ENCODE measurements around the gene NPNT. TPM values are rescaled to one million over a fixed set of nuclear protein-coding genes. Genes with fewer than 3 reads are reported as not detected.
A peak's percentile ranks its signal among the peaks of the same experiment; 100 is the strongest.

NPNT gene
- total RNA-seq, 1 donor from 2014 or later: not detected

DNA sequence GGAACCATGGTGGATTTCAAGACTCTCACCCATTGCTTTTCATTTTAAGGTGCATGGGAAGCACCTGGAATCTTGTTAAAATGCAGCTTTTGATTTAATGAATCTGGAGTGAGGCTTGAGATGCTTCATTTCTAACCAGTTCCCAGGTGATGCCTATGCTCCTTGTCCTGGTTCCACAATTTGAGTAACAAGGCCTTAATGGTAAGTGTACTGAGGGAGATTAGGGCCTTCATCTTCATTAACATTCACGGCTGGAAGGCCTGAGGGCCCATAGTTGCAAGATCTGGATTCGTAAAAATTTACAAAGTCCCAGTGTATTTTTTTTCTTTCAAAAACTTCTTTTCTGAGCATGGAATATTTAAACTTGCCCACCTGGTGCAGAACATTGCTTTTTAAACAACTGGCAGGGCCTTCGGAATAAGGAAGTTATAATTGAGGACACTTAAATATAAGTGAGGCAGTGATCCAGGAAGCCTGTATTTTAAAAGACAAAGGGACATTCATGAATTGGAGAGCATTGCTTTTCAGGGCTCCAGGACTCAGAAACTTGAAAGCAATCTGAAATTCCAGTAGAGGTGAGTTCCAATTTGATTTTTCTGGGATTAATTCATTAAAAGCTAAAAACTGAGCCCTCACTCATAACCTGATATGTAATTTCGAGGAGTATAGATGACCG is 77.8 kb downstream of the NPNT start:
- H3K27me3 Mint-ChIP-seq (ENCODE audit: unreplicated experiment): peaks cover 3% of the 10 kb centered on the region
- DNase-seq (ENCODE audit: low spot score): no peak
- no peaks in the 10 kb centered on the region for H3K36me3 Mint-ChIP-seq (ENCODE audit: low read depth, unreplicated experiment)
- TF ChIP-seq, protein P1, sequence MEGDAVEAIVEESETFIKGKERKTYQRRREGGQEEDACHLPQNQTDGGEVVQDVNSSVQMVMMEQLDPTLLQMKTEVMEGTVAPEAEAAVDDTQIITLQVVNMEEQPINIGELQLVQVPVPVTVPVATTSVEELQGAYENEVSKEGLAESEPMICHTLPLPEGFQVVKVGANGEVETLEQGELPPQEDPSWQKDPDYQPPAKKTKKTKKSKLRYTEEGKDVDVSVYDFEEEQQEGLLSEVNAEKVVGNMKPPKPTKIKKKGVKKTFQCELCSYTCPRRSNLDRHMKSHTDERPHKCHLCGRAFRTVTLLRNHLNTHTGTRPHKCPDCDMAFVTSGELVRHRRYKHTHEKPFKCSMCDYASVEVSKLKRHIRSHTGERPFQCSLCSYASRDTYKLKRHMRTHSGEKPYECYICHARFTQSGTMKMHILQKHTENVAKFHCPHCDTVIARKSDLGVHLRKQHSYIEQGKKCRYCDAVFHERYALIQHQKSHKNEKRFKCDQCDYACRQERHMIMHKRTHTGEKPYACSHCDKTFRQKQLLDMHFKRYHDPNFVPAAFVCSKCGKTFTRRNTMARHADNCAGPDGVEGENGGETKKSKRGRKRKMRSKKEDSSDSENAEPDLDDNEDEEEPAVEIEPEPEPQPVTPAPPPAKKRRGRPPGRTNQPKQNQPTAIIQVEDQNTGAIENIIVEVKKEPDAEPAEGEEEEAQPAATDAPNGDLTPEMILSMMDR (IDR thresholded peaks at IDR 0.05; ENCODE audit: unreplicated experiment): no peak
- no peaks in the 10 kb centered on the region for H3K9me3 Mint-ChIP-seq (ENCODE audit: unreplicated experiment)
- H3K4me3 Mint-ChIP-seq (ENCODE audit: unreplicated experiment): no peak overlapping the region
- peaks cover 2% of the 10 kb centered on the region for H3K4me1 Mint-ChIP-seq (ENCODE audit: unreplicated experiment)
- no peak overlapping the region for H3K27ac Mint-ChIP-seq (ENCODE audit: unreplicated experiment)

GRCh38 chr4:105976915-105977314 is 81.6 kb downstream of the NPNT start:
- Mint-ChIP-seq H3K4me1 (ENCODE audit: unreplicated experiment) (peaks cover 2% of the 10 kb centered on the region), H3K36me3 (ENCODE audit: low read depth, unreplicated experiment) (no peaks in the 10 kb centered on the region), H3K27ac (ENCODE audit: unreplicated experiment) (no peak overlapping the region), H3K4me3 (ENCODE audit: unreplicated experiment) (no peak overlapping the region), H3K9me3 (ENCODE audit: unreplicated experiment) (no peaks in the 10 kb centered on the region), H3K27me3 (ENCODE audit: unreplicated experiment) (no peaks in the 10 kb centered on the region)
- no peak for DNase-seq (ENCODE audit: low spot score)
- TF ChIP-seq, protein P1 (IDR thresholded peaks at IDR 0.05; ENCODE audit: unreplicated experiment): no peak

DNA sequence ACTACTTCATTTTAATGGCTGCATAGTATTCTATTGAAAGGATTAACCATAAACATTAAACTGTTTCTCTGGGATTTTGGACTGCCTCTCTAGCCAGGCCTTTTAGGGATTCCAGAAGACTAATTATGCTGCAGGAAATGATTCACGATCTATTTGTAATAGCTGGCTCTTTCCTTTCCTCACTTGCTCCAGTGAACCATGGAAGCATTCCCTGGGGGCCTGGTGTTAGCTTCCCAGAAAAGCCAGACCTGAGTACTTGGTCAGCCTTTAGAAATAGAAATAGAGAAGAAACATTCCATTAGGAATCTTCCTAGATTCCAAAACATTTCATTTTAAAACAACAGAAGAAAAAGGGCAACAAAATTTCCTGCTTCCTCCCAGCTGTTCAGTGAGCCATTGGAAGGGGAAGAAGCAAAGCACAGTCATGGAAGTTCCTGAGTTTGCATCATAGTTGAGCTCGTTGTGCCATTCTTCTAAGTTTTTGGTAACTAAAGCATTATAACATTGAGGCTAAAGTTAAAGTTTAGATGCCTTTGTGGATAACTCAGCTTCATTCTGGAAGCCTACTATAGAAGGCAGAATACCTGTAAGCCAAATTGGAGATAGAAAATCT is 83.5 kb downstream of the NPNT start:
- no peaks in the 10 kb centered on the region for H3K27me3 Mint-ChIP-seq (ENCODE audit: unreplicated experiment)
- DNase-seq (ENCODE audit: low spot score): no peak
- peaks cover 2% of the 10 kb centered on the region for H3K4me1 Mint-ChIP-seq (ENCODE audit: unreplicated experiment)
- H3K4me3 Mint-ChIP-seq (ENCODE audit: unreplicated experiment): no peak overlapping the region
- peak overlapping the region; percentile 72 for H3K27ac Mint-ChIP-seq (ENCODE audit: unreplicated experiment)
- TF ChIP-seq, protein P1 (IDR thresholded peaks at IDR 0.05; ENCODE audit: unreplicated experiment): no peak
- no peaks in the 10 kb centered on the region for H3K9me3 Mint-ChIP-seq (ENCODE audit: unreplicated experiment)
- no peaks in the 10 kb centered on the region for H3K36me3 Mint-ChIP-seq (ENCODE audit: low read depth, unreplicated experiment)

DNA sequence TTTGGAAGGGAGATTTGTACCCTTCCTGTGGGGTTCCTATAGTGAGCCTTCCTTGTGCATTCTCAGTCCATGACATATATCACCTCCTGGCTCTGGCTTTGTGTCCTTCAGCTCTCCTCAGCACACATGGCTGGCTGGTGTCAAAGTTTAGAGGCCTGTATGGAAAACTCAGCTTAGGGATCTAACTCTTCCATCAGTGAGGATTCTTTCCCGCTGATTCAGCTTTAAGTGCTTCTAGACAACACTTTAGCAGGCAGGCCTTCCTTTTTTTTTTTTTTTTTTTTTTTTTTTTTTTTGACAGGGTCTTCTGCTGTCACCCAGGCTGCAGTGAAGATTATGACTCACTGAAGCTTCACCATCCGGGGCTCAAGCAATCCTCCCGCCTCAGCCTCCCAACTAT is 84.2 kb downstream of the NPNT start:
- TF ChIP-seq, protein P1 (IDR thresholded peaks at IDR 0.05; ENCODE audit: unreplicated experiment): no peak
- no peaks in the 10 kb centered on the region for H3K9me3 Mint-ChIP-seq (ENCODE audit: unreplicated experiment)
- H3K36me3 Mint-ChIP-seq (ENCODE audit: low read depth, unreplicated experiment): no peaks in the 10 kb centered on the region
- peaks cover 2% of the 10 kb centered on the region for H3K4me1 Mint-ChIP-seq (ENCODE audit: unreplicated experiment)
- DNase-seq (ENCODE audit: low spot score): no peak
- H3K27ac Mint-ChIP-seq (ENCODE audit: unreplicated experiment): peak overlapping the region; percentile 30
- no peaks in the 10 kb centered on the region for H3K27me3 Mint-ChIP-seq (ENCODE audit: unreplicated experiment)
- no peak overlapping the region for H3K4me3 Mint-ChIP-seq (ENCODE audit: unreplicated experiment)

GRCh38 chr4:105988671-105989070 is 93.4 kb downstream of the NPNT start:
- DNase-seq (ENCODE audit: low spot score): no peak
- no peaks in the 10 kb centered on the region for H3K27me3 Mint-ChIP-seq (ENCODE audit: unreplicated experiment)
- no peak overlapping the region for H3K4me3 Mint-ChIP-seq (ENCODE audit: unreplicated experiment)
- TF ChIP-seq, protein P1 (IDR thresholded peaks at IDR 0.05; ENCODE audit: unreplicated experiment): no peak
- H3K27ac Mint-ChIP-seq (ENCODE audit: unreplicated experiment): no peak overlapping the region
- H3K9me3 Mint-ChIP-seq (ENCODE audit: unreplicated experiment): no peaks in the 10 kb centered on the region
- no peaks in the 10 kb centered on the region for H3K4me1 Mint-ChIP-seq (ENCODE audit: unreplicated experiment)
- no peaks in the 10 kb centered on the region for H3K36me3 Mint-ChIP-seq (ENCODE audit: low read depth, unreplicated experiment)

Measured in endothelial cell (in vitro differentiated cells).